ENCODE results near the gene SLC16A2. TPM values are rescaled to one million over a fixed set of nuclear protein-coding genes. Genes with fewer than 3 reads are reported as not detected.

The SLC16A2 gene
- total and polyA plus RNA-seq, 2 donors from 2014 or later, result 13.8 to 17.2 TPM

DNA sequence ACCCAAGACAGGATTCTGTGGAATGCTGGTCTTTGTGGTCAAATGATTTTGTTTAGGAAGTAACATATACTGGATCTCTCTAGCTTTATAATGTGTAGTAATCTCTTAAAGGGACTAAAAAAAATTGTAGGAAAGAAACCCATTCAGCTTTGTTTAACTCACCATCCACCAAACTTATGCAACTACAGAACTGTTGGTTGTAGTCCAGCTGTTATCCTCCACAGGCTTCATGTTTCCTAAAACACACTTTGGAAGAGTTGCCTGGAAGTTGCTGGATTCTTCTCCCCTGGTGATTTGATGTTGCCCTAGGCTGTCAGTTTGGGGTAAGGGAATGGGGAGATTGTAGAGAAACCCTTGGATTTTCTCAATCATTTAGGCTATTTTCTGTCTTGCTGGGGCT lies 103.8 kb downstream of the SLC16A2 start:
- H3K27me3 ChIP-seq (ENCODE audit: control insufficient read depth, insufficient read depth, low read length), result no peaks in the 10 kb centered on the region
- H3K9me3 ChIP-seq (ENCODE audit: control insufficient read depth in 2 of 3, insufficient read depth in 1 of 3, low read length in 3 of 3), result no peaks in the 10 kb centered on the region
- DNase-seq (no peak), FAIRE-seq (no peak)
- no peak overlapping the region for H3K9ac ChIP-seq (ENCODE audit: low read length in 3 of 3)
- H3K4me3 ChIP-seq (ENCODE audit: low read length in 3 of 3), result no peak overlapping the region
- H3K27ac ChIP-seq (ENCODE audit: low read depth in 2 of 2, low read length in 2 of 2), result no peak overlapping the region
- TF ChIP-seq CTCF (IDR thresholded peaks at IDR 0.05; ENCODE audit: borderline replicate concordance, extremely low read depth, insufficient read depth), result no peak
- intact Hi-C loops (cut with DNase I), result no loop called here
- H3K36me3 ChIP-seq (ENCODE audit: control insufficient read depth in 2 of 3, insufficient read depth in 3 of 3, low read length in 3 of 3), result no peaks in the 10 kb centered on the region
- no peaks in the 10 kb centered on the region for H3K4me1 ChIP-seq (ENCODE audit: control insufficient read depth in 2 of 3, insufficient read depth in 2 of 3, low read depth in 1 of 3, low read length in 3 of 3)

- Histone ChIP-seq H3K4me3 (ENCODE audit: low read length in 3 of 3) (no peak overlapping the region), H3K4me1 (ENCODE audit: control insufficient read depth in 2 of 3, insufficient read depth in 2 of 3, low read depth in 1 of 3, low read length in 3 of 3) (no peaks in the 10 kb centered on the region), H3K9ac (ENCODE audit: low read length in 3 of 3) (no peak overlapping the region), H3K27ac (ENCODE audit: low read depth in 2 of 2, low read length in 2 of 2) (no peak overlapping the region), H3K36me3 (ENCODE audit: control insufficient read depth in 2 of 3, insufficient read depth in 3 of 3, low read length in 3 of 3) (no peaks in the 10 kb centered on the region), H3K27me3 (ENCODE audit: control insufficient read depth, insufficient read depth, low read length) (no peaks in the 10 kb centered on the region), H3K9me3 (ENCODE audit: control insufficient read depth in 2 of 3, insufficient read depth in 1 of 3, low read length in 3 of 3) (no peaks in the 10 kb centered on the region)
- FAIRE-seq, result no peak
- no peak for TF ChIP-seq CTCF (IDR thresholded peaks at IDR 0.05; ENCODE audit: borderline replicate concordance, extremely low read depth, insufficient read depth)
- intact Hi-C loops (cut with DNase I), result no loop called here
- no peak for DNase-seq
These were observed 105.5 kb downstream of the SLC16A2 start for GRCh38 chrX:74526764-74527163.

GRCh38 chrX:74527350-74527749 lies 106.1 kb downstream of the SLC16A2 start:
- H3K27ac ChIP-seq (ENCODE audit: low read depth in 2 of 2, low read length in 2 of 2), result no peak overlapping the region
- H3K27me3 ChIP-seq (ENCODE audit: control insufficient read depth, insufficient read depth, low read length), result no peaks in the 10 kb centered on the region
- no peak overlapping the region for H3K9ac ChIP-seq (ENCODE audit: low read length in 3 of 3)
- no peak for DNase-seq
- no peaks in the 10 kb centered on the region for H3K9me3 ChIP-seq (ENCODE audit: control insufficient read depth in 2 of 3, insufficient read depth in 1 of 3, low read length in 3 of 3)
- no peak for FAIRE-seq
- TF ChIP-seq CTCF (IDR thresholded peaks at IDR 0.05; ENCODE audit: borderline replicate concordance, extremely low read depth, insufficient read depth), result no peak
- intact Hi-C loops (cut with DNase I), result no loop called here
- H3K4me1 ChIP-seq (ENCODE audit: control insufficient read depth in 2 of 3, insufficient read depth in 2 of 3, low read depth in 1 of 3, low read length in 3 of 3), result no peaks in the 10 kb centered on the region
- no peaks in the 10 kb centered on the region for H3K36me3 ChIP-seq (ENCODE audit: control insufficient read depth in 2 of 3, insufficient read depth in 3 of 3, low read length in 3 of 3)
- no peak overlapping the region for H3K4me3 ChIP-seq (ENCODE audit: low read length in 3 of 3)

DNA sequence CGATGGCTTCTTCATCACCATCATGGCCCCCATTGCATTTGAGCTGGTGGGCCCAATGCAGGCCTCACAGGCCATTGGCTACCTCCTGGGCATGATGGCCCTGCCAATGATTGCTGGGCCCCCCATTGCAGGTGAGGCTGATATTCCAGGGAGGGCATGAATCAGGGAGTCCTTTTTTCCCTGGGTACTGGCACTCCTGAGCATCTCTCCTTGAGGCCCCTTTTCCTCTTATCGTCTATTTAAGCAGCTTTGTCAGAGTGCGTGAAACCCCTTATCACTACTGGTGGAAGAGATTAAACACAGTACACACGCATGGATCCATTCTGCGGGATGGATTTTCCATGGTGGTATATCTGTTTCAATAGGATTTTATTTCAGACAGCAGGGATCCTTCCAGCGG lies 108.0 kb downstream of the SLC16A2 start:
- FAIRE-seq (no peak), DNase-seq (no peak)
- intact Hi-C loops (cut with DNase I), result no loop called here
- no peaks in the 10 kb centered on the region for H3K4me1 ChIP-seq (ENCODE audit: control insufficient read depth in 2 of 3, insufficient read depth in 2 of 3, low read depth in 1 of 3, low read length in 3 of 3)
- H3K27ac ChIP-seq (ENCODE audit: low read depth in 2 of 2, low read length in 2 of 2), result no peak overlapping the region
- no peak overlapping the region for H3K9ac ChIP-seq (ENCODE audit: low read length in 3 of 3)
- no peaks in the 10 kb centered on the region for H3K9me3 ChIP-seq (ENCODE audit: control insufficient read depth in 2 of 3, insufficient read depth in 1 of 3, low read length in 3 of 3)
- no peaks in the 10 kb centered on the region for H3K27me3 ChIP-seq (ENCODE audit: control insufficient read depth, insufficient read depth, low read length)
- H3K36me3 ChIP-seq (ENCODE audit: control insufficient read depth in 2 of 3, insufficient read depth in 3 of 3, low read length in 3 of 3), result no peaks in the 10 kb centered on the region
- H3K4me3 ChIP-seq (ENCODE audit: low read length in 3 of 3), result no peak overlapping the region
- TF ChIP-seq CTCF (IDR thresholded peaks at IDR 0.05; ENCODE audit: borderline replicate concordance, extremely low read depth, insufficient read depth), result no peak
